Measurements from ENCODE around the gene RAB22A.
A peak's percentile ranks its signal among the peaks of the same experiment; 100 is the strongest.
"Not testable (repeated sequence)": the region's sequence is repeated elsewhere in the genome, so short reads cannot be mapped to it uniquely, and the experiment has no call there.

Gene RAB22A

GRCh38 chr20:58349570-58349969, 40.1 kb downstream of the RAB22A start:
- DNase-seq = no peak

- no peak for DNase-seq
Measured at GRCh38 chr20:58352468-58352867, 43.0 kb downstream of the RAB22A start.

GRCh38 chr20:58359441-58359840, 49.9 kb downstream of the RAB22A start:
- no peak for DNase-seq

GRCh38 chr20:58360936-58361335, 51.4 kb downstream of the RAB22A start:
- DNase-seq = no peak

- no peak for DNase-seq
Measured at GRCh38 chr20:58361481-58362205, 52.1 kb downstream of the RAB22A start.

- DNase-seq = no peak
Measured at GRCh38 chr20:58362206-58362516, 52.6 kb downstream of the RAB22A start.

- no peak for DNase-seq
Measured at GRCh38 chr20:58362970-58363369, 53.5 kb downstream of the RAB22A start.

GRCh38 chr20:58366866-58367265, 57.4 kb downstream of the RAB22A start:
- DNase-seq = no peak

GRCh38 chr20:58372806-58373205, 63.3 kb downstream of the RAB22A start:
- no peak for DNase-seq

GRCh38 chr20:58373296-58373695, 63.8 kb downstream of the RAB22A start:
- not testable (repeated sequence) for DNase-seq

GRCh38 chr20:58374027-58374850, 64.7 kb downstream of the RAB22A start:
- DNase-seq = no peak

GRCh38 chr20:58374906-58375758, 65.6 kb downstream of the RAB22A start:
- no peak for DNase-seq

- no peak for DNase-seq
Measured at GRCh38 chr20:58375759-58376352, 66.3 kb downstream of the RAB22A start.

GRCh38 chr20:58377017-58377416, 67.5 kb downstream of the RAB22A start:
- DNase-seq = no peak

GRCh38 chr20:58377766-58378401, 68.4 kb downstream of the RAB22A start:
- no peak for DNase-seq

- no peak for DNase-seq
Measured at GRCh38 chr20:58378704-58379103, 69.2 kb downstream of the RAB22A start.

GRCh38 chr20:58381627-58382026, 72.1 kb downstream of the RAB22A start:
- DNase-seq = no peak

GRCh38 chr20:58382096-58382495, 72.6 kb downstream of the RAB22A start:
- DNase-seq = no peak

- no peak for DNase-seq
Measured at GRCh38 chr20:58384821-58385220, 75.3 kb downstream of the RAB22A start.

GRCh38 chr20:58388028-58388601, 78.6 kb downstream of the RAB22A start:
- no peak for DNase-seq

- DNase-seq = peak; percentile 97
Measured at GRCh38 chr20:58388882-58389323, 79.4 kb downstream of the RAB22A start, which contains the start of gene VAPB. Gene VAPB, plus strand, starts transcription at chr20:58389229. Its CDS starts 231 bp downstream, at chr20:58389460.
